Left ventricle myocardium inferior (tissue), 1 donor: ENCODE data around the gene TMEM35B. TPM values are rescaled to one million over a fixed set of nuclear protein-coding genes. Genes with fewer than 3 reads are reported as not detected.
"Not testable (repeated sequence)": the region's sequence is repeated elsewhere in the genome, so short reads cannot be mapped to it uniquely, and the experiment has no call there.

ENCODE experiments used
- DNase-seq: peaks from one replicate; pipeline ENCODE4 v3.0.0-alpha.2; 2020
- H3K27ac ChIP-seq: fragments of 200-600 bp; replicated peaks from 2 replicates; pipeline ENCODE4 v1.8.0; 2021
- H3K27me3 ChIP-seq: fragments of 200-600 bp; 2 replicates; pipeline ENCODE4 v1.8.0; 2021; ENCODE audit warnings: low read depth
- H3K36me3 ChIP-seq: fragments of 200-600 bp; 2 replicates; pipeline ENCODE4 v1.8.0; 2021
- H3K4me1 ChIP-seq: fragments of 200-600 bp; 2 replicates; pipeline ENCODE4 v1.8.0; 2021
- H3K4me3 ChIP-seq: fragments of 200-600 bp; 2 replicates; pipeline ENCODE4 v1.8.0; 2021; ENCODE audit warnings: mild to moderate bottlenecking, moderate library complexity
- H3K9me3 ChIP-seq: fragments of 200-600 bp; replicated peaks from 2 replicates; pipeline ENCODE4 v1.8.0; 2021
- intact Hi-C: fragments of 100-400 bp; cut with micrococcal nuclease; formaldehyde crosslinking; loops from one replicate; pipeline ENCODE4 v1.11.0; 2022
- total RNA-seq: library from RNA; stranded (reverse); fragmentation: NEBNext Ultra II Directional; extraction: Animal tissue kit (Norgen Biotek cat#: 25700); gene quantifications from one replicate; pipeline ENCODE4 v1.2.1, GENCODE V29; 2021
- TF ChIP-seq, protein P1 (sequence below): fragments of 200-600 bp; IDR thresholded peaks from 2 replicates; pipeline ENCODE4 v1.8.0; 2021; ENCODE audit warnings: antibody characterized with exemption, mild to moderate bottlenecking, borderline replicate concordance
- donor health status: DM: no; HTN: yes; CAD: no; lungs with severe emphysema.

The TMEM35B gene
- total RNA-seq, 1 donor from 2014 or later = 8.3 TPM

DNA sequence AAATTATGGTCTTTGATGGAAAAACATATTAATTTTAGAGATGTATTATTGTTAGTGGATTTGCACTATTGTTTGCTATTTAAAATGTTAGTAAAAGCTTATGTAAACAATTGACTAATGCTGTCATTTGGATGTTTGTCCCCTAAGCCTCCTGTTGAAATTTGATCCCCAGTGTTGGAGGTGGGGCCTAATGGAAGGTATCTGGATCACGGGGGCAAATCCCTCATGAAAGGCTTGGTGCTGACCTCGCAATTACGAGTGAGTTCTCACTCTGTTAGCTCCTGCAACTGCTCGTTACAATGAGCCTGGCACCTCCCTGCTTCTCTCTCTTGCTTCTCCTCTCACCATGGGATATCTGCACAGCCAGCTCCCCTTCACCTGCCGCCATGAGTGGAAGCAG, 14.3 kb downstream of the TMEM35B start:
- H3K36me3 ChIP-seq = no peaks in the 10 kb centered on the region
- no peak overlapping the region for H3K27ac ChIP-seq
- no peaks in the 10 kb centered on the region for H3K4me1 ChIP-seq
- H3K4me3 ChIP-seq = no peak overlapping the region
- no peaks in the 10 kb centered on the region for H3K9me3 ChIP-seq
- TF ChIP-seq, protein P1, sequence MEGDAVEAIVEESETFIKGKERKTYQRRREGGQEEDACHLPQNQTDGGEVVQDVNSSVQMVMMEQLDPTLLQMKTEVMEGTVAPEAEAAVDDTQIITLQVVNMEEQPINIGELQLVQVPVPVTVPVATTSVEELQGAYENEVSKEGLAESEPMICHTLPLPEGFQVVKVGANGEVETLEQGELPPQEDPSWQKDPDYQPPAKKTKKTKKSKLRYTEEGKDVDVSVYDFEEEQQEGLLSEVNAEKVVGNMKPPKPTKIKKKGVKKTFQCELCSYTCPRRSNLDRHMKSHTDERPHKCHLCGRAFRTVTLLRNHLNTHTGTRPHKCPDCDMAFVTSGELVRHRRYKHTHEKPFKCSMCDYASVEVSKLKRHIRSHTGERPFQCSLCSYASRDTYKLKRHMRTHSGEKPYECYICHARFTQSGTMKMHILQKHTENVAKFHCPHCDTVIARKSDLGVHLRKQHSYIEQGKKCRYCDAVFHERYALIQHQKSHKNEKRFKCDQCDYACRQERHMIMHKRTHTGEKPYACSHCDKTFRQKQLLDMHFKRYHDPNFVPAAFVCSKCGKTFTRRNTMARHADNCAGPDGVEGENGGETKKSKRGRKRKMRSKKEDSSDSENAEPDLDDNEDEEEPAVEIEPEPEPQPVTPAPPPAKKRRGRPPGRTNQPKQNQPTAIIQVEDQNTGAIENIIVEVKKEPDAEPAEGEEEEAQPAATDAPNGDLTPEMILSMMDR = no peak
- intact Hi-C loops = no loop called here
- no peak for DNase-seq
- peaks cover 10% of the 10 kb centered on the region for H3K27me3 ChIP-seq

DNA sequence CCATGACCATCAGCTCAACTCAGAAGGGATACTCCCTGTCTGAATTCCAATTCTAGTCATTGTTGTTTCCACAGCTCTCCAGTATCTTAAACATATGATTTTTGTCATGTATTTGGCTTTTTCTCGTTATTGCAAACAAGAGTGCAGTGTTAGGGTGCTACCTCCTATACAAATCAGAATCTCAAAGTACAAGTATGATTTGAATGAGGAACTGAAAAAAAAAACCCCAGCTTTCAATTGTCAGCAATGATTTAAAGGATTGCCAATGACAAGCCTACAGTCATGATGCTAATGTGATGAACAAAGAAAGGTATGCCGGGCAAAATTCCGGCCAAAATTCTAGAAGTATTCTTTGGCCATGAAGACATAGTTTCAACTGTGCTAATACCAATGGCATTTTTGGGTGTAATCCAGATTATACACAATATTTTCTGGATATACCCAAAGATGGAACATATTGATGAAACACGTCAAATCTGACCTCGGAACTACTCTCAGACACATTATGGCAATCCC, 14.9 kb downstream of the TMEM35B start:
- no peak for DNase-seq
- Histone ChIP-seq H3K27me3 (peaks cover 10% of the 10 kb centered on the region), H3K27ac (no peak overlapping the region), H3K4me3 (no peak overlapping the region), H3K36me3 (no peaks in the 10 kb centered on the region), H3K4me1 (no peaks in the 10 kb centered on the region), H3K9me3 (no peaks in the 10 kb centered on the region)
- TF ChIP-seq, protein P1 = no peak
- intact Hi-C loops = no loop called here

DNA sequence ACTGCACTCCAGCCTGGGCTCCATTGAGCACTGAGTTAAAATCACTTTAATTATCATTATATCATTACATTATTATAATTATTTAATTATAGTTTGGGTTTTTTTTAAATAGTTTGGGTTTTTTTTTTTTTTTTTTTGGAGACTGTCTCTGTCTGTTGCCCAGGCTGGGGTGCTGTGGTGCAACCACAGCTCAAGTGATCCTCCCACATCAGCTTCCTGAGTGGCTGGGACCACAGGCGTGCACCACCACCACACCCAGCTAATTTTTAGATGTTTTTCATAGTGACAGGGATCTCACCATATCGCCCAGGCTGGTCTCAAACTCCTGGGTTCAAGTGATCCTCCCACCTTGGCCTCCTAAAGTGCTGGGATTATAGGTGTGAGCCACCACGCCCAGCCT, 16.9 kb downstream of the TMEM35B start:
- H3K36me3 ChIP-seq, H3K4me1 ChIP-seq, H3K27ac ChIP-seq, intact Hi-C loops, H3K27me3 ChIP-seq, H3K9me3 ChIP-seq, H3K4me3 ChIP-seq, DNase-seq: not testable (repeated sequence)

DNA sequence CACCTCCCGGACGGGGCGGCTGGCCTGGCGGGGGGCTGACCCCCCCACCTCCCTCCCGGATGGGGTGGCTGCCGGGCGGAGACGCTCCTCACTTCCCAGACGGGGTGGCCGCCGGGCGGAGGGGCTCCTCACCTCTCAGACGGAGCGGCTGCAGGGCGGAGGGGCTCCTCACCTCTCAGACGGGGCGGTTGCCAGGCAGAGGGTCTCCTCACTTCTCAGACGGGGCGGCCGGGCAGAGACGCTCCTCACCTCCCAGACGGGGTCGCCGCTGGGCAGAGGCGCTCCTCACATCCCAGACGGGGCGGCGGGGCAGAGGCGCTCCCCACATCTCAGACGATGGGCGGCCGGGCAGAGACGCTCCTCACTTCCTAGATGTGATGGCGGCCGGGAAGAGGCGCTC, 17.5 kb downstream of the TMEM35B start:
- H3K27ac ChIP-seq, intact Hi-C loops, H3K27me3 ChIP-seq, H3K4me1 ChIP-seq, H3K4me3 ChIP-seq, H3K9me3 ChIP-seq, H3K36me3 ChIP-seq, DNase-seq: not testable (repeated sequence)

DNA sequence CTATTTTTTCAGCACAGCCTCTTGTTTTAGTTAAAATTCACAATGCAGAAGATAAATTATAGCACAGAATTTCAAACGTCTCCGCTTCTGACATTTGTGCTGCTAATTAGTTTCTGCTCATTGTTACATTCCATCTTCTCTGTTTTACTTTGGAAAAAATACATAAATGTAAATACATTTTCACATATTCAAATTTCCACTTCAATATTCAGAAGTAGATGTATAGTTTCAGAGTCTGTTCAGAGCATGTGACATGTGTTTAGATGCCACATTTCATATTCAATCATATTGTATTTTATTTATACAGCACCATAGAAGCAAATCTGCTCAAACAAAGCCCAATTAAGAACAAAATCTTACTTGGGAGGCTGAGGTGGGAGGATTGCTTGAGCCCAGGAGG, 19.6 kb downstream of the TMEM35B start:
- TF ChIP-seq, protein P1 = no peak
- intact Hi-C loops = no loop called here
- Histone ChIP-seq H3K27me3 (no peaks in the 10 kb centered on the region), H3K27ac (no peak overlapping the region), H3K36me3 (no peaks in the 10 kb centered on the region), H3K9me3 (no peaks in the 10 kb centered on the region), H3K4me1 (no peaks in the 10 kb centered on the region), H3K4me3 (no peak overlapping the region)
- DNase-seq = no peak

DNA sequence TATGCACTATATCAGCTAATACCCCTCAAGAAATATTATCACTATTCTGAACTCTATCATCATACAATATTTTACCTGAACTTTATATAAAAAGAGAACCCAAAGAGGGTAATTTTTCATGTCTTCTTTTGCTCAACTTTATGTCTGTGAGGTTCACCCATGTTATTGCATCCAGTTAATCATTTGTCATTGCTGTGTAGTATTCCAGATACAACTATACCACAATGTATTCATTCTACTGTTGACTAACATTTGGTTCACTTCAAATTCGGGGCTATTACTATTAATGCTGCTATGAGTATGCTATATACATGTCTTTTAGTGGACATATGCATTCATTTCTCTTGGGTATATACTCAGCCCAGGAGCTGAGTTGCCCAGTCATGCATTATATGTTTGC, 34.7 kb downstream of the TMEM35B start:
- Histone ChIP-seq H3K4me3 (no peak overlapping the region), H3K9me3 (peaks cover 5% of the 10 kb centered on the region), H3K4me1 (no peaks in the 10 kb centered on the region), H3K27me3 (peaks cover 6% of the 10 kb centered on the region), H3K36me3 (no peaks in the 10 kb centered on the region), H3K27ac (no peak overlapping the region)
- TF ChIP-seq, protein P1 = no peak
- intact Hi-C loops = no loop called here
- no peak for DNase-seq

DNA sequence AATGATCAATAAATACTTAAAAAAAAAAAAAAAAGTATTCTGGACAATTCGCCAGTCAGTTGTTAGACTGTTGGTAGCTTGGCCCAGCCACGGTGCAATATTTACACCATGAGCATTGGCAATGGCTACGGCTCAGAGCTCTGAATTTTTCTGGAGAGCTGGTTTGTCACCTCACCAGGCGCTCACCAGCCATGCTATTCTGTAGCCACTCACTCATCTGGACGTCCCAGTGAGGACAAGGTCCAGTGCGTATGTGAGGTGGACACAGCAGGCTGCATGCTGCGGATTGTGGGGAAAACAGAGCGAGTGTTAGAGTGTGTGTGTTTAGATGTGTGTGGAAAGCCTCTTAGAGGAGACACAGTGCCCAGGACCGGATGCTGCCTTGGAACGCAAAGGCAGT, 36.4 kb downstream of the TMEM35B start:
- H3K4me3 ChIP-seq, H3K27ac ChIP-seq, intact Hi-C loops, H3K4me1 ChIP-seq, H3K36me3 ChIP-seq, DNase-seq, H3K9me3 ChIP-seq: not testable (repeated sequence)
- peaks cover 13% of the 10 kb centered on the region for H3K27me3 ChIP-seq

DNA sequence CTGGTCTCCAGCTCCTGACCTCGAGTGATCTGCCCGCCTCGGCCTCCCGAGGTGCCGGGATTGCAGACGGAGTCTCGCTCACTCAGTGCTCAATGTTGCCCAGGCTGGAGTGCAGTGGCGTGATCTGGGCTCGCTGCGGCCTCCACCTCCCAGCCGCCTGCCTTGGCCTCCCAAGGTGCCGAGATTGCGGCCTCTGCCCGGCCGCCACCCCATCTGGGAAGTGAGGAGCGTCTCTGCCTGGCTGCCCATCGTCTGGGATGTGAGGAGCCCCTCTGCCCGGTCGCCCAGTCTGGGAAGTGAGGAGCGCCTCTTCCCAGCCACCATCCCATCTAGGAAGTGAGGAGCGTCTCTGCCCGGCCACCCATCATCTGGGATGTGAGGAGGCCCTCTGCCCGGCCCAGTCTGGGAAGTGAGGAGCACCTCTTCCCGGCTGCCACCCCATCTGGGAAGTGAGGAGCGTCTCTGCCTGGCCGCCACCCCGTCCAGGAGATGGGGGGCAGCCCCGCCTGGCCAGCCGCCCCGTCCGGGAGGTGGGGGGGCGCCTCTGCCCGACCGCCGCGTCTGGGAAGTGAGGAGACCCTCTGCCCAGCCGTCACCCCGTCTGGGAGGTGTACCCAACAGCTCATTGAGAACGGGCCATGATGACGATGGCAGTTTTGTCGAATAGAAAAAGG, 37.4 kb downstream of the TMEM35B start:
- H3K4me1 ChIP-seq, H3K9me3 ChIP-seq, H3K4me3 ChIP-seq, DNase-seq, H3K36me3 ChIP-seq, intact Hi-C loops, H3K27ac ChIP-seq: not testable (repeated sequence)
- peaks cover 13% of the 10 kb centered on the region for H3K27me3 ChIP-seq
